ENCODE data around the gene PPIP5K1.

PPIP5K1 gene

GRCh38 chr15:43523646-43524045 is 66.4 kb downstream of the PPIP5K1 start:
- no peak for ATAC-seq

DNA sequence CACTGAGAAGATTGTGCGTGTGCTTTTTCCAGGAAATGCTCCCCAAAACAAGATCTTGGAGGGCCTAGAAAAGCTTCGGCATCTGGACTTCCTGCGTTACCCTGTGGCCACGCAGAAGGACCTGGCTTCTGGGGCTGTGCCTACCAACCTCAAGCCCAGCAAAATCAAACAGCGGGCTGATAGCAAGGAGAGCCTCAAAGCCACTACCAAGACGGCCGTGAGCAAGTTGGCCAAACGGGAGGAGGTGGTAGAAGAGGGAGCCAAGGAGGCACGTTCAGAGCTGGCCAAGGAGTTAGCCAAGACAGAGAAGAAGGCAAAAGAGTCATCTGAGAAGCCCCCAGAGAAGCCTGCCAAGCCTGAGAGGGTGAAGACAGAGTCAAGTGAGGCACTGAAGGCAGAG is 67.8 kb downstream of the PPIP5K1 start:
- no peak for ATAC-seq

More at GRCh38 chr15:43523646-43524045, 66.4 kb downstream of the PPIP5K1 start:
- no peak for TF ChIP-seq ISL1 (CRISPR knock-in tag; IDR thresholded peaks at IDR 0.05)
- no peak for TF ChIP-seq OSR1 (CRISPR knock-in tag; IDR thresholded peaks at IDR 0.05)
- no peak for TF ChIP-seq CSDC2 (CRISPR knock-in tag; IDR thresholded peaks at IDR 0.05)
- TF ChIP-seq ARNTL (CRISPR knock-in tag; IDR thresholded peaks at IDR 0.05; ENCODE audit: borderline replicate concordance, low read depth): no peak

DNA sequence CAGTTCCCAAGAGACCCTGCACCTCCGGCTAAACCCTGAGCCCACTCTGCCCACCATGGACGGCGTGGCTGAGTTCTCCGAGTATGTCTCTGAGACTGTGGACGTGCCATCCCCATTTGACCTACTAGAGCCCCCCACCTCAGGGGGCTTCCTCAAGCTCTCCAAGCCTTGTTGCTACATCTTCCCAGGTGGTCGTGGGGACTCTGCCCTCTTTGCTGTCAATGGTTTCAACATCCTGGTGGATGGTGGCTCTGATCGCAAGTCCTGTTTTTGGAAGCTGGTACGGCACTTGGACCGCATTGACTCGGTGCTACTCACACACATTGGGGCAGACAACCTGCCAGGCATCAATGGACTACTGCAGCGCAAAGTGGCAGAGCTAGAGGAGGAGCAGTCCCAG is 68.6 kb downstream of the PPIP5K1 start:
- ATAC-seq: no peak
- TF ChIP-seq ARNTL (CRISPR knock-in tag; IDR thresholded peaks at IDR 0.05; ENCODE audit: borderline replicate concordance, low read depth) (no peak), TCF4 (CRISPR knock-in tag; IDR thresholded peaks at IDR 0.05; ENCODE audit: borderline replicate concordance) (no peak), SNAI2 (CRISPR knock-in tag; IDR thresholded peaks at IDR 0.05) (no peak), OSR1 (CRISPR knock-in tag; IDR thresholded peaks at IDR 0.05) (no peak), PATZ1 (CRISPR knock-in tag; IDR thresholded peaks at IDR 0.05; ENCODE audit: borderline replicate concordance) (no peak), GLIS3 (CRISPR knock-in tag; IDR thresholded peaks at IDR 0.05) (no peak), ISL1 (CRISPR knock-in tag; IDR thresholded peaks at IDR 0.05) (no peak), ZFP3 (CRISPR knock-in tag; IDR thresholded peaks at IDR 0.05) (no peak), BACH2 (CRISPR knock-in tag; IDR thresholded peaks at IDR 0.05; ENCODE audit: borderline replicate concordance) (no peak), POU6F1 (CRISPR knock-in tag; IDR thresholded peaks at IDR 0.05; ENCODE audit: borderline replicate concordance, low read depth) (no peak), TOX (CRISPR knock-in tag; IDR thresholded peaks at IDR 0.05; ENCODE audit: borderline replicate concordance) (no peak), CSRNP3 (CRISPR knock-in tag; IDR thresholded peaks at IDR 0.05) (no peak), ZNF8 (CRISPR knock-in tag; IDR thresholded peaks at IDR 0.05) (no peak), CSDC2 (CRISPR knock-in tag; IDR thresholded peaks at IDR 0.05) (no peak), ESRRG (CRISPR knock-in tag; IDR thresholded peaks at IDR 0.05) (no peak), RARB (CRISPR knock-in tag; IDR thresholded peaks at IDR 0.05) (no peak), ZFP30 (CRISPR knock-in tag; IDR thresholded peaks at IDR 0.05) (no peak)
- TF ChIP-seq, protein P1, sequence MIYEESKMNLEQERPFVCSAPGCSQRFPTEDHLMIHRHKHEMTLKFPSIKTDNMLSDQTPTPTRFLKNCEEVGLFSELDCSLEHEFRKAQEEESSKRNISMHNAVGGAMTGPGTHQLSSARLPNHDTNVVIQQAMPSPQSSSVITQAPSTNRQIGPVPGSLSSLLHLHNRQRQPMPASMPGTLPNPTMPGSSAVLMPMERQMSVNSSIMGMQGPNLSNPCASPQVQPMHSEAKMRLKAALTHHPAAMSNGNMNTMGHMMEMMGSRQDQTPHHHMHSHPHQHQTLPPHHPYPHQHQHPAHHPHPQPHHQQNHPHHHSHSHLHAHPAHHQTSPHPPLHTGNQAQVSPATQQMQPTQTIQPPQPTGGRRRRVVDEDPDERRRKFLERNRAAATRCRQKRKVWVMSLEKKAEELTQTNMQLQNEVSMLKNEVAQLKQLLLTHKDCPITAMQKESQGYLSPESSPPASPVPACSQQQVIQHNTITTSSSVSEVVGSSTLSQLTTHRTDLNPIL (CRISPR knock-in tag; IDR thresholded peaks at IDR 0.05; ENCODE audit: low read depth): no peak

More for the DNA sequence above, 67.8 kb downstream of the PPIP5K1 start:
- TF ChIP-seq ZFP30 (CRISPR knock-in tag; IDR thresholded peaks at IDR 0.05): no peak
- TF ChIP-seq SNAI2 (CRISPR knock-in tag; IDR thresholded peaks at IDR 0.05): no peak
- TF ChIP-seq OSR1 (CRISPR knock-in tag; IDR thresholded peaks at IDR 0.05): no peak
- no peak for TF ChIP-seq RARB (CRISPR knock-in tag; IDR thresholded peaks at IDR 0.05)
- no peak for TF ChIP-seq TOX (CRISPR knock-in tag; IDR thresholded peaks at IDR 0.05; ENCODE audit: borderline replicate concordance)
- TF ChIP-seq ARNTL (CRISPR knock-in tag; IDR thresholded peaks at IDR 0.05; ENCODE audit: borderline replicate concordance, low read depth): no peak
- no peak for TF ChIP-seq PPARA (CRISPR knock-in tag; IDR thresholded peaks at IDR 0.05; ENCODE audit: borderline replicate concordance)
- TF ChIP-seq ZFP3 (CRISPR knock-in tag; IDR thresholded peaks at IDR 0.05): no peak
- no peak for TF ChIP-seq GLIS3 (CRISPR knock-in tag; IDR thresholded peaks at IDR 0.05)
- no peak for TF ChIP-seq ZNF8 (CRISPR knock-in tag; IDR thresholded peaks at IDR 0.05)
- TF ChIP-seq, protein P1 (CRISPR knock-in tag; IDR thresholded peaks at IDR 0.05; ENCODE audit: low read depth): no peak
- no peak for TF ChIP-seq CSRNP3 (CRISPR knock-in tag; IDR thresholded peaks at IDR 0.05)
- no peak for TF ChIP-seq ZNF565 (CRISPR knock-in tag; conservative IDR thresholded peaks at IDR 0.05; ENCODE audit: low read depth)
- TF ChIP-seq ESRRG (CRISPR knock-in tag; IDR thresholded peaks at IDR 0.05): no peak
- no peak for TF ChIP-seq ZNF70 (CRISPR knock-in tag; IDR thresholded peaks at IDR 0.05)
- TF ChIP-seq BACH2 (CRISPR knock-in tag; IDR thresholded peaks at IDR 0.05; ENCODE audit: borderline replicate concordance): no peak
- TF ChIP-seq PATZ1 (CRISPR knock-in tag; IDR thresholded peaks at IDR 0.05; ENCODE audit: borderline replicate concordance): no peak
